Islet of Langerhans (tissue), 1 donor: ENCODE measurements around the gene XPNPEP3.

Experiments used
- FAIRE-seq: peaks from one replicate; lab custom pipeline; 2011; peaks lifted over from hg19 to GRCh38; lab: Jason Lieb, UNC

XPNPEP3 gene

DNA sequence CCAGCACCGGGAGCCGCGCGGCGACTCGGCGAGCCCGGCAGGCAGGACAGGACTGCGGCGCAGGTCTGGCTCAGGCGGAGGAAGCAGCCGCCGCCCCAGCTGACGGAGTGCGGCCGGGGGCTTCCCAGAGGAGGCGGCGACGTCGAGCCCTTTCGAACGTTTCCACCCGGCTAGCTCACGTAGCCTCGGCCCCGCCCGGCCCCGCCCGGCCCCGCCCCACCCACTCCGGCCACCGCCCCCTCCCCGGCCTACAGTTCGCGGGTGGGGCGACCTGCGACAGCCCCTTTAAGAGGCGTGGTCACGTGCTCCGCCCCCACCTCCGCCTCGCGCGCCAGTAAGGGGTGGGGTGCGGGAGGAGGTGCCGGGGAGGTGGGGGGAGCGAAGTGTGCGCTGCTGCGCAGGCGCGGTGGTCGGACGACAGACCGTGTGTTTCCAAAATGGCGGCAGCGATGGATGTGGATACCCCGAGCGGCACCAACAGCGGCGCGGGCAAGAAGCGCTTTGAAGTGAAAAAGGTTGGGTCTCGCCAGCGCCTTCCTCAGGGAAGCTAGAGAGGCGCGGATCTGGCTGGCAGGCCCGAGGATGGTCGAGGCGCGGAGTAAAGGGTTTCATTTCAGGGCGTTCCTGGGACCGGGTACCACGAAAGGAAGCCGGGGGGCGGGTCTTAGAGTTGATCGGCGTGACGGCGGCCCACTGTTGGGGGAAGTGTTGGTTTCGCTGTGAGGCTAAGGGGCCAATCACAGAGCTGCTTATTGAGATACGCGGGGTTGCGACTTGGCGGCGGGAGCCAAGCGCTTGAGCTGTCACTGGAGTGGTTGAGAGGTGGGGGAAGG lies 94.2 kb downstream of the XPNPEP3 start, which contains the start of gene RBX1:
Gene RBX1 (plus strand): TSS at position 417 of the 833 bp plus-strand sequence. CDS start 21 bp downstream, at position 438.
- peak; percentile 88 for FAIRE-seq

DNA sequence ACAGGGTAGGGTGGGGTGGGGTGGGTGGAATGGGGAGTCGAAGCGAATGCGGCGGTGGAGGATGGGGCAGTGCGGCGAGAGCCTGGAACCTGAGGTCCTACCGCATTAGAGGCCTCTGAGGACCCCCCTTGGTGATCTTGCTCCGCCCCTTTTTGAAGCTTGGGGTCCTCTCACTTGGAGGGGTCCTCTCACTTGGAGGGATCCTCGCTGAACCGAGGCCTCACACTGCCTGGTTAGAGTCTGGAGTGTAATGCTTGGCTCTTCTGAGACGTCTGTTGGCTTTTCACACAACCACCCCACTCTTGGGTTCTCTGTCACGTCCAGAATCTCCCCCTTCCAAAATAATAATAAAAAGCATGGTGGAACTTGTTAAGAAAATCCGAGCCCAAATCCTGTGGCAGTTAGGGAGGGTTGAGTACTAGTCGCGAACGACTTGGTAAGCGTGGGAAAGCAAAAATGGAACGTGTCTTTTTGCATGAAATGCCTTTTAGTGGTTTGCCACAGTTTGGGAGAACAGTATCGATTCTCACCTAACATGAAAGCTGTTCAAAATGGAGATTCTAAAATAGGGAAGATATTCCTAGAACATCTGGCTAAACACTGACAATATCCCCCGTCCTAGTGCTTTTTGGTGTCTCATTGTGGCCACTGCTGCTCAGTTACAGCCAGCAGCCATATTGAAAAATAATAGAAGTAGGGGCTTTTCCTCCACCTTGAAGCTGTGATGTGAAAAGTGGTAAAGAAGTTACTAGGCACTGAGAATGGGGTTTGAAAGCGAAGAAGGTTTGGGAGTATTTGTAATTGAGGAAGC lies 95.1 kb downstream of the XPNPEP3 start:
- no peak for FAIRE-seq

DNA sequence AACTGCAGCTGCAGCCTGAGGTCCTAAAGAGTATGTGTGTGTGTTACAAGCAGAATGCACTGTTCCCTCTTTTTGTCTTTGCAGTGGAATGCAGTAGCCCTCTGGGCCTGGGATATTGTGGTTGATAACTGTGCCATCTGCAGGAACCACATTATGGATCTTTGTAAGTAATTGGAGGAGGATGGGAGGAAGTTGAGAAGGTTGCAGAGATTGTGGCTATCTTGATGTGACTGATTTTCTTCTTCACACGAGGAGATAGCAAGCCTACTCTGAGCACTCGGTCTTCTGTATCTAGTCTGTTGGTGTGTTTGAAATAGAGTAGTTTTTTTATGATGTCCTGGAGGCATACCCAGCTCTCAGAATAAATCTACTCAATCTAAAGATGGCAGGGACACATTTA lies 96.5 kb downstream of the XPNPEP3 start:
- no peak for FAIRE-seq

DNA sequence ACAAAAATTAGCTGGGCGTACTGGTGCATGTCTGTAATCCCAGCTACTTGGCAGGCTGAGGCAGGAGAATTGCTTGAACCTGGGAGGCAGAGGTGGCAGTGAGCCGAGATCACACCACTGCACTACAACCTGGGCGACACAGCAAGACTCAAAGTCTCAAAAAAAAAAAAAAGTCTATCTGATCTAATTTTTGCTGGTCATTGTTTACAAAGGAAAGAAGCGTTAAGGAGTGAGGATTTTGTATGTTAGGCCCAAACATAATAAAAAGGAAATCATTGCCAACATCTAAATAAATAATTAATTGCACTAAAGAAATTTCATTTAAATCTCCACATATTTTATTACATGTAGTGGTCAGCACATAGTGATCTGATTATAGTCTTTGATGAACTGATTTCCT lies 97.2 kb downstream of the XPNPEP3 start:
- FAIRE-seq, result no peak

DNA sequence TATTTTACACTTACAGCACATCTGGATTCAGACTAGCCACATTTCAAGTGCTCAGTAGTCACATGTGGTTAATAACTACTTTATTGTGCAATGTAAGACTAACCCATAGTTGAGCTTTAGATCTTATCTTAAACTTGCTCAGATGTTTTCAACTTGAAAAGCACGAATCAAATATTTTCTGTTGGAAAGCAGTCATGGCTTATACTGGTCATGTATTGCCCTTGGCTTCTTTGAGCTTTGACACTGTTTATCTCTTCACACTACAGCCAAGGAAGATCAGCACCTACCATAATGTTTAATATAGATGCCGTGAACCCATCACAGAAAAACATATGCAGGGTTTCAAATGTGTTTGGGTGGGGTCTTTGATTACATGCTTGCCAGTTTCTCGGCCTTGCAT lies 98.6 kb downstream of the XPNPEP3 start:
- FAIRE-seq, result no peak

DNA sequence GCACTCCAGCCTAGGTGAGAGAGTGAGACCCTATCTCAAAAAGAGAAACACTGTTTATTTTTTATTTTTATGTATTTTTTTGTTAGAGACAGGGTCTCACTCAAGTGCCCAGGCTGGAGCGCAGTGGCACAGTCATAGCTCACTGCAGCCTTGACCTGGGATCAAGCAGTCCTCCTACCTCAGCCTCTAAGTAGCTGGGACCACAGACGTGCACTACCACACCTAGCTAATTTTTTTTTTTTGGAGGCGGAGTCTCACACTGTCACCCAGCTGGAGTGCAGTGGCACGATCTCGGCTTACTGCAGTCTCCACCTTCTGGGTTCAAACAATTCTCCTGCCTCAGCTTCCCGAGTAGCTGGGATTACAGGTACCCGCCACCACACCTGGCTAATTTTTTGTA lies 100.7 kb downstream of the XPNPEP3 start:
- FAIRE-seq, result no peak

DNA sequence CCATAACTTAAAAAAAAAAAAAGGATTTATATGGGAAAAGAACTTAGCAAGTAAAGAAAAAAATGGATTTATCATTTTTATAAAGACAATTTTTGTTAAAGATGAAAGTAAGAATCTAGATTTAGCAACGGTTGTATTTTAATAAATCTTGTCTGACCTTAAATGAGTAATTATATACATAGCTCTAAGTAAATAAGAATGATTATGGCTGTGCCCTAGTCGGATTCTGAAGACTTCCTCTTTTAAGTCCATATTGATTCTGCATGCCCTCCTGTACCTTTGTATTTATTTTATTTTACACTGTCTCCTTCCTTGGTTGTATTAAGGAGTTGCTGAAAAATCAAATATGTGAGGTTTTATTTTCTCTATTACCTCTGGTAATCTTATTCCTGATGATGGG lies 101.4 kb downstream of the XPNPEP3 start:
- no peak for FAIRE-seq

DNA sequence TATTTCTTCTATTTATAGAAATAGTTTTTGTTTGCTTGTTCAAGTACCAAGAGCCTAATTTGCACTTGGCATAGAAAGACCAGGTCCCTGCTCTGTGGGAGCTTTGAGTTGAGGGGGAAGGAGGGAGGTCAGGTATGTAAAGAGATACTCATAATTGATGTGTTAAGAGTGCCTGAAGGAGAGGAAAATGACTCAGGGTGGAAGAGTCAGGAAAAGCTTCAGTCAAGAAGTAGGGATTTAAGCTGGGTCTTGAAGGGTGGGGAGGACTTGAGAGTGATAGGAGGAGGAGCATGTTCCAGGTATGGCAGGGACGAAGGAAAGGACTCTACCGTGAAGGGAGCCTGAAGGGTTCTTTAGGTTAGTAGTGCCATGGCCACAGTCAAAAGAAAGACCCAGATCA lies 103.2 kb downstream of the XPNPEP3 start:
- no peak for FAIRE-seq

DNA sequence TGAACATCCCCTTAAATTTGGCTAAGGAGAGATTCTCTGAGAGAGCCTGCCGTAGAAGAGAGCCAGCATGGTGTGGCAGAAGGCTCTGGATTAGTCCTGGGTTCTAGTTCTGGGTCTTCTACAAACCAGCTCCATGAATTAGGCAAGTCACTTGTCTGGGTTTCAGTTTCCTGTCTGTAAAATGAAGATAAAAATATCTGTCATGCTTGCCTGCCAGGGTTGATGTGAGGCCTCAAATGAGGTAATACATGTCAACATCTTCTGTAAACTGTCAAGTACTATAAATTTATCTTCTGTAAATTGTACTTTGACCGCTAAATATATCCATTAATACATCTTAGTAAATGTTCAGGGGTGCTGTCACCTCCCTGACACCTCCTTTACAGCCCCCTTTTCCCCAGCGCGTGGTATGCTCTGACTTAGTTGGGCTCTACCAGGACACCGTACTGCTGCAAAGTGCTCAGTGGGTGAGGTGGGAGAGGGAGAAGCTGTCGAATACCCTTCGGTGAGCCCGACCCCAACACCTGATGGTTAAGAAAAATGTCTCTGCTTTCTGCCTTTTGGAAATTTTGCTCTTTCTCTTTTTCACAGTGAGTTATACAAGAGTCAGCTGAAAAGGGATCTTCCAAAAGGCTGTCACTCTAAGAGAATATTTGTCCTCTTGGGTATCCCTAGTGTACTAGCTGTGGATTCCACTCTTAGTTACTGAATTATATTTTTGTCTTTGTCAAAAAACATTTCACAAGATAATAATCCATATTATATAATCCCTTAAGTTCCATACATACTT lies 109.2 kb downstream of the XPNPEP3 start:
- FAIRE-seq, result no peak

DNA sequence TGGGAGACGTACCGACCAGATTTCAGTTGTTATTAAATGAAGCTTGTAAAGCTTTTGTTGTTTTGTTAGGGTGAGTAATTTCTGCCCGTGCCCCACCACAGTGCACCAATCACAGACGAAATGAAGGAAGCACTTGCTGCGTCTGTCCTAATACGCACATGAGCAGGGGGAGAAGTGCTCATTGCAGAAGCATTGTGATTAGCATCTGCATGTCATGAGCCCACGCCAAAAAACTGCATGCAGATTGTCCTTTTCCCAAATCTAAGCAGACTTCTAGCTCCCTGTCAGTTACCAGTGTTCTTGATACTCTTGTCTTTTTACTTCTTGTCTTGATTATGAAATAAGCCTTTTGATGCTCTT lies 109.8 kb downstream of the XPNPEP3 start:
- FAIRE-seq, result no peak

DNA sequence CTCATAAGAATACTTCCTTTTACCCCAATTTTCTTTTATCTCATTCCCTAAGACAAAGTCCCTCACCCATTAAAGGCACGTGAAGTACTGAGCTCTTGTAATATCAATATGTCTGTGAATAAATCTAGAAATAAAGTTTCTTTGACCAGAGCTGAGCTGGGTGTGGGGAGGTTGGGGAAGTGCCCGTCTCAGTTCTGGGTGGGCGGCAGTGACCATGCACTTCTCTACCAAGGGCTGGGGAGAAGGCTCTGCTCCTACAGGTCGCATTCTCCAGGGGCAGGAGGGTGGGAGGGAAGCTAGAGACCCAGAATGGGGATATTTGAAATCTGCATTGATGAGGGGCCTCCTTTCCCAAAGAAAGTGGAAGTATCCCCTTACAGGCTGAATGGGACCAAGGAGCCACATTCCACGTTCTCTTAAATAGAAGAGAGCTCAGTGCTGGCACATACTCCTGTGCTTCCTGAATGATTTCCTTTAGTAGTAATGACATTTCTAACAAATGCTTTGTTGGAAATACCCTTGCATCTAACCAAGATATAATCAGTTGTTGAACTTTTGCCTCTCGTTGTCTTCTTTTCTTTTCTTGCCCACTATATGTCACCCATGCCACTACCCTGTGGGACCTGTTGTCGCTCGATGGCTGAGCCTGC lies 110.3 kb downstream of the XPNPEP3 start:
- no peak for FAIRE-seq

DNA sequence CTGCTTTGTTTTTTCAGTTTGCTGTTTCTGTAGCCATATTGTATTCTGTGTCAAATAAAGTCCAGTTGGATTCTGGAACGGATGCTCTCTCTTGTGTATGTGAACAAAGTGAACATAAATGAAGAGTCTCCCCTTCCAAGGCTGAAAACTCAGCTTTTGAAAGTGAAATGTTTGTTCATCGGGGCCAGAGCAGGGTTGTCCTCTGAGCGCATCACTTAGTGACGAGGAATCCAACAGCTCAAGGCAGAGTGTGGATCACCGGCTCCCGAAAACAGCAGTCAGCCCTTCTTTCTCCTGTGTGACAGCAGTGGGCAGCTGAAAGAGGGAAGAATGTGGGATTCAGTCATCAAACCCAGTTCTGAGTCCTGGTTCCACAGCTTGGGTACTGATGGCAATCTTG lies 115.6 kb downstream of the XPNPEP3 start:
- no peak for FAIRE-seq

DNA sequence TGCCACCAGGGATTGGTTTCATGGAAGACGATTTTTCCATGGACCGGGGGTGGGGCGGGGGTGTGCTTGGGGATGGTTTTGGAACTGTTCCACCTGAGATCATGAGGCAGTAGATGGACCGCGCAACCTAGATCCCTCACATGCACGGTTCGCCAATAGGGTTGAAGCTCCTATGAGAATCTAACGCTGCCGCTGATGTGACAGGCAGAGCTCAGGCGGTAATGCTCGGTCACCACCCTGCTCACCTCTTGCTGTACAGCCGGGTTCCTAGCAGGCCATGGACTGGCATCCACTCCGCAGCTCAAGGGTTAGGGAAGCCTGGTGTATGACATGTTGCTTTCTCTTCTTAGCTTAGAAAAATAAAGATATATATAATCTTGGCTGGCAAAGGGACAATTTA lies 116.2 kb downstream of the XPNPEP3 start:
- no peak for FAIRE-seq

DNA sequence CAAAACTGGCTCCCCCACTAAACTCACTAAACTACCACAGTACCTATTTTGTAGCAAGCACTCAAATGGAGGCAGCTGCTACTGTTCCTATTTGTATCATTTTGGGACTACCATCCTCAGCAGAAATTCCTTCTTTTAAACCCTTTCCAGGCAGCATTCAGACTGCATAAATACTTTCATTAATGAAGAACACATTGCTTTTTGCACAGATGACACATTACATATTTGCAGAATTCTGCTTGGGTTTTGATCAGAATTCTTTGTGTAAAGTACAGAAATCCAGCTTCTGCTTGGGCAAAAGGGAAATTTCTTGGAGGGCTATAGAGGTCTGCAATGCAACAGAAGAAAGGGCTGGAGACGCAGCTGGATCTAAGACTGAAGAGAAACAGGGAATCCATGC lies 118.4 kb downstream of the XPNPEP3 start:
- FAIRE-seq, result no peak

DNA sequence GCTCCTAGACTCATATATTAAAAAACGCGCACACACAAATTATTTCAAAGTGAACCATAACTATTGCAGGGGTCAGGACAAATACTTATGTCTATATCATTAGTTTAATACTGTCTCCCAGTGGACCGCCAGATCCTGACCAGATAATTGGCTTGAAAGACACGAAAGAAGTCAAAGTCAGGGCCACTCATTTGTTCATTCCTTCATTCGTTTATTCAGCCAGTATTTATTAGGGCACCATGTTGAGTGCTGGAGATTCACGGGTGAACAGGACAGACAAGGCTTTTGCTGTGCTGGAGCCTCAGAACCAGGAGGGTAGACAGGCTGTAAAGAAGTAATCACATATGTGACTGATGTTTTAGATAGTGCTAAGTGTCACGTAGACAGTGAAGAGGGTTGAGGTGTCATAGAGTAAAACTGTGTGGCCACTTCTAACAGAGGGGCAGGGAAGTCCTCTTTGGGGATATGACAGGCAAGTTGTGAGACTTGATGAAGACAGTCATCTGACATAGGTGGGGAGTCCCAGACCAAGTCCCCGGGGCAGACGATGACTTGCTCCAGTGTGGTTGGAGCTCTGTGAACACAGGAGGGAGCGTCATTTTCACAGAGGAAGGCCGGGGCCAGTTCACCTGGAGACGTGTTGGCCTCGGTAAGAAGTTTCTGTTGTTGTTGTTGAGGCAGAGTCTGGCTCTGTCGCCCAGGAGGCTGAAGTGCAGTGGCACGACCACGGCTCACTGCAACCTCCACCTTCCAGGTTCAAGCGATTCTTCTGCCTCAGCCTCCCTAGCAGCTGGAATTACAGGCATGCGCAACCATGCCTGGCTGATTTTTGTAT lies 120.1 kb downstream of the XPNPEP3 start:
- no peak for FAIRE-seq

DNA sequence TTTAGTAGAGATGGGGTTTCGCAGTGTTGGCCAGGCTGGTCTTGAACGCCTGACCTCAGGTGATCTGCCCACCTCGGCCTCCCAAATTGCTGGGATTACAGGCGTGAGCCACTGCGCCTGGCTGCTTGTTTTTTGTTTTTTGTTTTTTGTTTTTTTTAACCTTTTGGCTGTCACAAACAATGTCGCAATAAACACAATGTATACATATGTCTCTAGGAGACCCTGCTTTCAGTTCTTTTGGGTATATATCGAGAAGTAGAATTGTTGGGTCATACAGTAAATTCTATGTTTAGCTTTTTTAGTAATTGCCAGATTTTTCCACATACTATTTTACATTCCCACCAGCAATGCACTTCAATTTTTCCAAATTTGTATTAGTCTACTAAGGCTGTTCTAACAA lies 122.2 kb downstream of the XPNPEP3 start:
- no peak for FAIRE-seq

DNA sequence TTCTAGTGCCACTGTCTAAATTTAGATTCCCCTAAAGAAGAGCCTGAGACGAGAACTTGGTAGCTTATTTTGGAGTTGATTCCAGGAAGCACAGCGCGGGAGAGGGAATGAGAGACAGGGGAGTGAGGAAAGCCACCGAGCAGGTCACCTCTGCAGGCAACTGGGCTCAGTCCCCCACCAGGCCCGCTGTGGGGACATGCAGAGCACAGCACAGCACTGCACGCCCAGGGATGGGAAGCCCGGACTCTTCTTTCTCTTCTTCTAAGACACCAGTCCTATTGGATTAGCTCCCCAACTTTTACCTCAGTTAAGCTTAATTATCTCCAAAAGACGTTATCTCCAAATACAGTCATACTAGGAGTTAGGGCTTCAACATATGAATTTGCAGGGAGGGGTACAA lies 122.9 kb downstream of the XPNPEP3 start:
- FAIRE-seq, result no peak
